Measurements from ENCODE around the gene RBM22.

RBM22 gene

DNA sequence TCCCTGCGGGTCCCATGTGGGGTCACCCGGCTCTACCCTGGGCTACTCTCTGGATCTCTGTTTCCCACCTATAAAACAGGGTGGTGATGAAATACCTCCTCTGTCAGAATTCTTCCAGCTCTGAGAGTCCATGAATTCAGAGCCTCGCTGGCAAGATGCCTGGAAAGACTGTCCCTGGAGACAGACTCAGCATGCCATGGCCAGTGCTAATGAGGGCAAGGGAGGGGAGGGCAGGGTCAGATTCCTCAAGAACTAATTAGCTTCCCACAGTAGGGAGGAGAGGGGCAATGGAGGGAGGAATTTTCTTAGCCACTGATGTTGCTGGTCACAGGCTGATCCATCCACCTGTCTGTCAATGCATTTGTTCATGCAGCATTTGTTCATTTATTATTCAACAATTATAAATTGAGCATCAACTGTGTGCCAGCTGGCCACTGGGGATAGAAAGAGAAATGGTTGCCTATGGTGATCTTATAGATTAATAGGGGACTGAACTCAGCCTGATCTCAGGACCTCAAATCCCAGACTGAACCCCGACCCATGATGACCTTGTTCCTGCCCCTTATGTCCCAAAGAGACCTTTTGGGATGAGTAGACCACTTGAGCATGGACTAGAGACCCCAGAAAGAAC, 55.7 kb downstream of the RBM22 start:
- peak overlapping the region; percentile 93 for H3K27ac ChIP-seq (ENCODE audit: poor library complexity, severe bottlenecking)
- no peaks in the 10 kb centered on the region for H3K9me3 ChIP-seq (ENCODE audit: severe bottlenecking)
- TF ChIP-seq, protein P1, sequence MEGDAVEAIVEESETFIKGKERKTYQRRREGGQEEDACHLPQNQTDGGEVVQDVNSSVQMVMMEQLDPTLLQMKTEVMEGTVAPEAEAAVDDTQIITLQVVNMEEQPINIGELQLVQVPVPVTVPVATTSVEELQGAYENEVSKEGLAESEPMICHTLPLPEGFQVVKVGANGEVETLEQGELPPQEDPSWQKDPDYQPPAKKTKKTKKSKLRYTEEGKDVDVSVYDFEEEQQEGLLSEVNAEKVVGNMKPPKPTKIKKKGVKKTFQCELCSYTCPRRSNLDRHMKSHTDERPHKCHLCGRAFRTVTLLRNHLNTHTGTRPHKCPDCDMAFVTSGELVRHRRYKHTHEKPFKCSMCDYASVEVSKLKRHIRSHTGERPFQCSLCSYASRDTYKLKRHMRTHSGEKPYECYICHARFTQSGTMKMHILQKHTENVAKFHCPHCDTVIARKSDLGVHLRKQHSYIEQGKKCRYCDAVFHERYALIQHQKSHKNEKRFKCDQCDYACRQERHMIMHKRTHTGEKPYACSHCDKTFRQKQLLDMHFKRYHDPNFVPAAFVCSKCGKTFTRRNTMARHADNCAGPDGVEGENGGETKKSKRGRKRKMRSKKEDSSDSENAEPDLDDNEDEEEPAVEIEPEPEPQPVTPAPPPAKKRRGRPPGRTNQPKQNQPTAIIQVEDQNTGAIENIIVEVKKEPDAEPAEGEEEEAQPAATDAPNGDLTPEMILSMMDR (IDR thresholded peaks at IDR 0.05; ENCODE audit: poor library complexity, severe bottlenecking), result no peak
- no peak overlapping the region for H3K4me3 ChIP-seq (ENCODE audit: severe bottlenecking)
- ATAC-seq (ENCODE audit: low read depth), result peak; percentile 10; the same call in 1 of the 3 replicates
- peaks cover 54% of the 10 kb centered on the region for H3K4me1 ChIP-seq (ENCODE audit: insufficient read depth, poor library complexity, severe bottlenecking)
- no peak for DNase-seq (ENCODE audit: low spot score)
- H3K36me3 ChIP-seq (ENCODE audit: low read depth), result 0 out of 2 replicates have a peak, but pooled peaks cover 3% of the 10 kb centered on the region
- H3K27me3 ChIP-seq (ENCODE audit: insufficient read depth, poor library complexity, severe bottlenecking), result no peaks in the 10 kb centered on the region

DNA sequence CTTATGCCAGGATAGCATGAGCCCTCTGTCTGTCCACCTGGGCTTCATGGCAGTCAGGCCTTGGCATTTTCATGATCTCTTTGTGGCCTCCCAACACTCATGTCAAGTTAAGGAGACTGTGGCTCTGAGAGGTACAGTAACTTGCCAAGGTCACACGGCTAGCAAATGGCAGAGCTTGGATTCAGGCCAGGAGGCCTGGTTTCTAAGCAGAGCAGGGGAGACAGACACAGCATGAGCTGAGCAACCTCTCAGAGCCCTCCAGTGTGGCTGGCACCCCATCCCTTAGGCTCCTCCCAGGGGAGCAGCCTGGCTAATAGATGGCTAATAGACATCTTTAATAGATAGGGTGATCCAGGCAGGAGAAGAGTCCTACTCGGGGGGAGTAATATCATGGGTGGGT, 56.3 kb downstream of the RBM22 start:
- no peak for DNase-seq (ENCODE audit: low spot score)
- no peak for ATAC-seq (ENCODE audit: low read depth)
- peak overlapping the region; percentile 93 for H3K27ac ChIP-seq (ENCODE audit: poor library complexity, severe bottlenecking)

DNA sequence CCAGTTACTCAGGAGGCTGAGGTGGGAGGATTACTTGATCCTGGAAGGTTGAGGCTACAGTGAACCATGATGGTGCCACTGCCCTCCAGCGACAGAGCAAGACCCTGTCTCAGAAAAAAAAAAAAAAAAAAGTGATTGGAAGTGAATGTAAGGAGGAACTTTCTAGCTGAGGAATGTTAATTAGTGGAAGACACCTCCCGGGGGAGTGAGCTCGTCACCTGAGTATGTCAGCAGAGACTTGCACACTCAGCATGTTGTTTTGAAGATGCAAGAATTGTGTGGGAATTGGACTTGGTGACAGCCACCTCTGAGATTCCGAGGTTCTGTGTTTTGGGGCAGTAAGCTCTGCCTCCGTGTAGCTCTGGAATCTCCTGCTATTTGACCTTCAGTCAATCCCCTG, 56.8 kb downstream of the RBM22 start:
- ATAC-seq (ENCODE audit: low read depth), result no peak
- Histone ChIP-seq H3K27ac (ENCODE audit: poor library complexity, severe bottlenecking) (peak overlapping the region; percentile 93), H3K4me3 (ENCODE audit: severe bottlenecking) (no peak overlapping the region), H3K4me1 (ENCODE audit: insufficient read depth, poor library complexity, severe bottlenecking) (peaks cover 58% of the 10 kb centered on the region), H3K27me3 (ENCODE audit: insufficient read depth, poor library complexity, severe bottlenecking) (no peaks in the 10 kb centered on the region), H3K36me3 (ENCODE audit: low read depth) (no peaks in the 10 kb centered on the region), H3K9me3 (ENCODE audit: severe bottlenecking) (no peaks in the 10 kb centered on the region)
- DNase-seq (ENCODE audit: low spot score), result no peak
- TF ChIP-seq, protein P1 (IDR thresholded peaks at IDR 0.05; ENCODE audit: poor library complexity, severe bottlenecking), result no peak

More for the DNA sequence above, 56.3 kb downstream of the RBM22 start:
- no peaks in the 10 kb centered on the region for H3K36me3 ChIP-seq (ENCODE audit: low read depth)
- no peak overlapping the region for H3K4me3 ChIP-seq (ENCODE audit: severe bottlenecking)
- H3K4me1 ChIP-seq (ENCODE audit: insufficient read depth, poor library complexity, severe bottlenecking), result peaks cover 58% of the 10 kb centered on the region
- TF ChIP-seq, protein P1 (IDR thresholded peaks at IDR 0.05; ENCODE audit: poor library complexity, severe bottlenecking), result no peak
- H3K27me3 ChIP-seq (ENCODE audit: insufficient read depth, poor library complexity, severe bottlenecking), result no peaks in the 10 kb centered on the region
- no peaks in the 10 kb centered on the region for H3K9me3 ChIP-seq (ENCODE audit: severe bottlenecking)

DNA sequence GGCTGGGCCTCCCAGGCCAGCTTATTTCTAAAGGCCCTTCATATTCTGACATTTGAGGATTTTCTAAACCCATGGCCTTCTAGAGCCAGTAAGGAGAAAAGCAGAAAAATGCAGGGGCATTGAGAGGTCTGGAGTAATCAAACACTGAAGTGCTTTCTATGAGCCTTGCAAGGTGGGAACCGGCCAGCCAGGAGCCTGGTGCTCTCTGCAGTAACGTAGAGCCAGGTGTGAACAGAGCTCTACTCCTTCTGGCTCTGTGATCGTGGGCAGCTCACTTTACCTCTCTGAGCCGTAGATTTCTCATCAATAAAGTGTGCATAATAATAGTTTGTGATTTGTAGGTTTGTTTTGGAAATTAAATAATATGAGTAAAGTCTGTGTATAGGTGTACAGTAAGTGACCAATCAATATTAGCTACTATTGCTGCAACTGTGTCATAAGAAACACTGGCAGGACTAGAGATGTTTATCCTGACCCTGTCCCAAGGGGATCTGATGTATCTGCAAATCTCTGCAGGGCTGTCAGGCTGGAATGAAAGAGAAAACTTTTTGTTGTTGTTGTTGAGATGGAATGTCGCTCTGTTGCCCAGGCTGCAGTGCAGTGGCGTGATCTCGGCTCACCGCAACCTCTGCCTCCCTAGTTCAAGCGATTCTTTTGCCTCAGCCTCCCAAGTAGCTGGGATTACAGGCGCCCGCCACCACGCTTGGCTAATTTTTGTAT, 57.7 kb downstream of the RBM22 start:
- DNase-seq (ENCODE audit: low spot score) (no peak), ATAC-seq (ENCODE audit: low read depth) (no peak)
- Histone ChIP-seq H3K4me3 (ENCODE audit: severe bottlenecking) (no peak overlapping the region), H3K36me3 (ENCODE audit: low read depth) (no peaks in the 10 kb centered on the region), H3K9me3 (ENCODE audit: severe bottlenecking) (no peaks in the 10 kb centered on the region), H3K27me3 (ENCODE audit: insufficient read depth, poor library complexity, severe bottlenecking) (no peaks in the 10 kb centered on the region), H3K27ac (ENCODE audit: poor library complexity, severe bottlenecking) (peak overlapping the region; percentile 93), H3K4me1 (ENCODE audit: insufficient read depth, poor library complexity, severe bottlenecking) (peaks cover 58% of the 10 kb centered on the region)
- TF ChIP-seq, protein P1 (IDR thresholded peaks at IDR 0.05; ENCODE audit: poor library complexity, severe bottlenecking), result no peak

DNA sequence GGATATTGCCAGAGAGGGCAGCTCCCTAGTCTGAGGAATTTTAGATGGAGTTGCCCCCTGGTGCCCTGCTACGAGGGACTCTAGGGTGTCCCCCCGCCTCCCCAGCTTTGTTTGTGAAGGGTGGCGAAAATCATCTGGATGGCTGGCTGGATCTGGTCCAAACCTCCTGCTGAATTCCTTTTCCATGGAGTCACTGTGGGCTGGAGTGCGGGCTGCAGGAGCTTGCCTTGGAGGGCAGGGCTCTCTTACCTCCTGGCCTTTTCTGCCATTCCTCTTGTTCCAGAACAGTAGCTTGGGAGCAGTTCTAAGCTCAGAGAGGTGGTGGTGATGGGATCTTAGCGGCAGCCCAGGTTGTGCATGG, 58.3 kb downstream of the RBM22 start:
- TF ChIP-seq, protein P1 (IDR thresholded peaks at IDR 0.05; ENCODE audit: poor library complexity, severe bottlenecking), result no peak
- peaks cover 61% of the 10 kb centered on the region for H3K4me1 ChIP-seq (ENCODE audit: insufficient read depth, poor library complexity, severe bottlenecking)
- H3K27ac ChIP-seq (ENCODE audit: poor library complexity, severe bottlenecking), result peak overlapping the region; percentile 93
- DNase-seq (ENCODE audit: low spot score) (peak; percentile 94), ATAC-seq (ENCODE audit: low read depth) (peak; percentile 74)
- H3K36me3 ChIP-seq (ENCODE audit: low read depth), result no peaks in the 10 kb centered on the region
- no peaks in the 10 kb centered on the region for H3K9me3 ChIP-seq (ENCODE audit: severe bottlenecking)
- H3K27me3 ChIP-seq (ENCODE audit: insufficient read depth, poor library complexity, severe bottlenecking), result no peaks in the 10 kb centered on the region
- H3K4me3 ChIP-seq (ENCODE audit: severe bottlenecking), result no peak overlapping the region
